Fibroblast of lung (primary cell): ENCODE measurements around the gene APOBR. TPM values are rescaled to one million over a fixed set of nuclear protein-coding genes. Genes with fewer than 3 reads are reported as not detected.

Source experiments
- DNase-seq, 2 donors: peaks; one replicate each; pipeline versions ENCODE4 v3.0.0 to v3.0.0-alpha.2; 2010; ENCODE audit warnings: low read depth in 2 of 2
- H2AFZ ChIP-seq: 2 replicates; pipeline ENCODE4 v1.5.1; 2012; ENCODE audit warnings: low read length, control low read depth, inconsistent platforms
- H3K27ac ChIP-seq: 2 replicates; pipeline ENCODE4 v1.5.1; 2011; ENCODE audit warnings: low read length, control low read depth; ENCODE audit not compliant: insufficient read depth
- H3K27me3 ChIP-seq: 2 replicates; pipeline ENCODE4 v1.5.1; 2011; ENCODE audit warnings: mild to moderate bottlenecking, low read length; ENCODE audit not compliant: control insufficient read depth, insufficient read depth
- H3K36me3 ChIP-seq: 2 replicates; pipeline ENCODE4 v1.5.1; 2011; ENCODE audit warnings: low read length; ENCODE audit not compliant: control insufficient read depth, insufficient read depth
- H3K4me1 ChIP-seq: 2 replicates; pipeline ENCODE4 v1.5.1; 2011; ENCODE audit warnings: low read length; ENCODE audit not compliant: control insufficient read depth, insufficient read depth; ENCODE audit errors: extremely low read depth
- H3K4me2 ChIP-seq: 2 replicates; pipeline ENCODE4 v1.5.1; 2011; ENCODE audit warnings: low read length, control low read depth; ENCODE audit not compliant: insufficient read depth; ENCODE audit errors: extremely low read depth
- H3K4me3 ChIP-seq, 4 experiments: fragments of 200-600 bp in 1 of 4; sonication (generic) in 1 of 4; replicated peaks in 1 of 4; 2 replicates each; pipeline ENCODE4 v1.5.1; 2011 to 2016; ENCODE audit warnings: low read length in 4 of 4, low read depth in 3 of 4, mild to moderate bottlenecking in 3 of 4, control low read depth in 2 of 4, inconsistent platforms in 1 of 4, mixed read lengths in 1 of 4; ENCODE audit not compliant: insufficient read depth in 1 of 4; ENCODE audit errors: control extremely low read depth in 1 of 4
- H3K79me2 ChIP-seq: 2 replicates; pipeline ENCODE4 v1.5.1; 2012; ENCODE audit warnings: mild to moderate bottlenecking, low read length, inconsistent platforms; ENCODE audit not compliant: control insufficient read depth, insufficient read depth
- H3K9ac ChIP-seq: 2 replicates; pipeline ENCODE4 v1.5.1; 2011; ENCODE audit warnings: mild to moderate bottlenecking, low read length, control low read depth; ENCODE audit not compliant: insufficient read depth
- H3K9me3 ChIP-seq: 2 replicates; pipeline ENCODE4 v1.5.1; 2012; ENCODE audit warnings: low read depth, low read length; ENCODE audit not compliant: control insufficient read depth, insufficient read depth
- H4K20me1 ChIP-seq: 2 replicates; pipeline ENCODE4 v1.5.1; 2011; ENCODE audit warnings: low read length; ENCODE audit not compliant: control insufficient read depth, insufficient read depth; ENCODE audit errors: extremely low read depth
- EZH2 ChIP-seq: IDR thresholded peaks from 2 replicates; pipeline ENCODE4 v1.5.1; 2012; ENCODE audit warnings: low read length, control low read depth, mild to moderate bottlenecking; ENCODE audit errors: missing control alignments
- polyA plus RNA-seq, 2 donors: library from polyadenylated mRNA; depleted of rRNA in 1 of 2; stranded (reverse) in 1 of 2; unstranded in 1 of 2; fragments of >200 nt; gene quantifications; 2 replicates each; pipeline ENCODE4 v1.2.1, GENCODE V29; 2011 to 2012; ENCODE audit warnings: missing spikeins in 1 of 2
- total RNA-seq: library from RNA; depleted of rRNA; stranded (reverse); fragments of >200 nt; gene quantifications from 2 replicates; pipeline ENCODE4 v1.2.1, GENCODE V29; 2014
- TF ChIP-seq, protein P1 (sequence below), 2 donors: IDR thresholded peaks in 1 of 2; conservative IDR thresholded peaks in 1 of 2; 1 replicate in 1 of 2; 2 replicates in 1 of 2; pipeline ENCODE4 v1.5.1; 2011 to 2012; ENCODE audit warnings: low read length in 2 of 2, control low read depth in 1 of 2, inconsistent platforms in 1 of 2, low read depth in 1 of 2, mild to moderate bottlenecking in 1 of 2

APOBR gene
- total and polyA plus RNA-seq, 2 donors (not counting 1 experiment from before 2014, with no cell fraction given) = under 0.01 TPM; not detected in 1

- Histone ChIP-seq H3K27me3 (peaks cover 8% of the 10 kb centered on the region), H3K4me3 (no peak overlapping the region), H4K20me1 (no peaks in the 10 kb centered on the region), H3K36me3 (no peaks in the 10 kb centered on the region), H3K9ac (no peak overlapping the region), H3K27ac (no peak overlapping the region), H2AFZ (no peak overlapping the region), H3K4me2 (no peak overlapping the region), H3K4me1 (no peaks in the 10 kb centered on the region), H3K9me3 (no peaks in the 10 kb centered on the region), H3K79me2 (no peaks in the 10 kb centered on the region)
- TF ChIP-seq, protein P1, sequence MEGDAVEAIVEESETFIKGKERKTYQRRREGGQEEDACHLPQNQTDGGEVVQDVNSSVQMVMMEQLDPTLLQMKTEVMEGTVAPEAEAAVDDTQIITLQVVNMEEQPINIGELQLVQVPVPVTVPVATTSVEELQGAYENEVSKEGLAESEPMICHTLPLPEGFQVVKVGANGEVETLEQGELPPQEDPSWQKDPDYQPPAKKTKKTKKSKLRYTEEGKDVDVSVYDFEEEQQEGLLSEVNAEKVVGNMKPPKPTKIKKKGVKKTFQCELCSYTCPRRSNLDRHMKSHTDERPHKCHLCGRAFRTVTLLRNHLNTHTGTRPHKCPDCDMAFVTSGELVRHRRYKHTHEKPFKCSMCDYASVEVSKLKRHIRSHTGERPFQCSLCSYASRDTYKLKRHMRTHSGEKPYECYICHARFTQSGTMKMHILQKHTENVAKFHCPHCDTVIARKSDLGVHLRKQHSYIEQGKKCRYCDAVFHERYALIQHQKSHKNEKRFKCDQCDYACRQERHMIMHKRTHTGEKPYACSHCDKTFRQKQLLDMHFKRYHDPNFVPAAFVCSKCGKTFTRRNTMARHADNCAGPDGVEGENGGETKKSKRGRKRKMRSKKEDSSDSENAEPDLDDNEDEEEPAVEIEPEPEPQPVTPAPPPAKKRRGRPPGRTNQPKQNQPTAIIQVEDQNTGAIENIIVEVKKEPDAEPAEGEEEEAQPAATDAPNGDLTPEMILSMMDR (conservative IDR thresholded peaks at IDR 0.05 in 1 of 2, IDR thresholded peaks at IDR 0.05 in 1 of 2; ENCODE audit: low read depth in 1 of 2, low read length in 2 of 2) = no peak
- TF ChIP-seq EZH2 = no peak
- DNase-seq = no peak
These were observed 7.1 kb downstream of the APOBR start for GRCh38 chr16:28501258-28502232.

DNA sequence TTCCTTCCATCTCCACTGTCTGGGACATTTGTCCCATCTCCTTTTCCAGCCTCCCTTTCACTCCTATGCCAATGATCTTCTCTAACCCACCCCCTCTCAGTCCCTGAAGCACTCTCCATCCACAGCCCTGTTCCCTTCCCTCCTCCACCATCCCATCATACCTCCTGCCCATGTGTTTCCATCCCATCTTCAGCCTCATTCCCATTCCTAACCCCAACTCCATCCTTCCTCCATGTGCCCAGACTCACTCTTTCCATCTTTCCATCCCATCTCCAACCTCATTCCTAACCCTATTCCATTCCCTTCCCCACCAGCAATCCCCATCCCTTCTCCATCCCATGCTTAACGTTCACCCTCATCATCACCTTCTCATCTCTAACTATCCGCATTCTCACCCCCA lies 7.8 kb downstream of the APOBR start:
- no peak for DNase-seq
- H3K4me3 ChIP-seq = no peak overlapping the region

More for the DNA sequence above, 7.8 kb downstream of the APOBR start:
- H3K36me3 ChIP-seq = no peaks in the 10 kb centered on the region
- H3K4me1 ChIP-seq = no peaks in the 10 kb centered on the region
- peaks cover 8% of the 10 kb centered on the region for H3K27me3 ChIP-seq
- no peak overlapping the region for H3K27ac ChIP-seq
- no peak overlapping the region for H3K4me2 ChIP-seq
- H2AFZ ChIP-seq = no peak overlapping the region
- H3K9ac ChIP-seq = no peak overlapping the region
- H4K20me1 ChIP-seq = no peaks in the 10 kb centered on the region
- no peak for TF ChIP-seq EZH2
- TF ChIP-seq, protein P1 (conservative IDR thresholded peaks at IDR 0.05 in 1 of 2, IDR thresholded peaks at IDR 0.05 in 1 of 2; ENCODE audit: low read depth in 1 of 2, low read length in 2 of 2) = no peak
- H3K79me2 ChIP-seq = no peaks in the 10 kb centered on the region
- H3K9me3 ChIP-seq = no peaks in the 10 kb centered on the region
